HEK293 (cell line): Measurements from ENCODE around the gene NAT16.

Source experiments
- BCL11B ChIP-seq: fragments of 450-650 bp; formaldehyde crosslinking; IDR thresholded peaks from 2 replicates; pipeline ENCODE4 v1.5.1; 2016; ENCODE audit warnings: low read depth, missing biosample characterization, missing genetic modification characterization
- FEZF1 ChIP-seq: fragments of 450-650 bp; formaldehyde crosslinking; IDR thresholded peaks from 2 replicates; pipeline ENCODE4 v1.5.1; 2016; ENCODE audit warnings: missing biosample characterization, missing genetic modification characterization
- GLIS1 ChIP-seq: fragments of 450-650 bp; formaldehyde crosslinking; IDR thresholded peaks from 2 replicates; pipeline ENCODE4 v1.5.1; 2016; ENCODE audit warnings: missing biosample characterization, missing genetic modification characterization
- OVOL3 ChIP-seq: fragments of 450-650 bp; formaldehyde crosslinking; IDR thresholded peaks from 2 replicates; pipeline ENCODE4 v1.5.1; 2016; ENCODE audit warnings: missing biosample characterization, missing genetic modification characterization
- SP3 ChIP-seq: fragments of 450-650 bp; formaldehyde crosslinking; IDR thresholded peaks from 2 replicates; pipeline ENCODE4 v1.5.1; 2016; ENCODE audit warnings: missing biosample characterization, missing genetic modification characterization
- ZBTB8A ChIP-seq: fragments of 450-650 bp; formaldehyde crosslinking; IDR thresholded peaks from 2 replicates; pipeline ENCODE4 v1.5.1; 2016; ENCODE audit warnings: missing biosample characterization, missing genetic modification characterization
- ZNF138 ChIP-seq: fragments of 450-650 bp; formaldehyde crosslinking; IDR thresholded peaks from 2 replicates; pipeline ENCODE4 v1.5.1; 2016; ENCODE audit warnings: missing biosample characterization, missing genetic modification characterization, borderline replicate concordance
- ZNF266 ChIP-seq: fragments of 450-650 bp; formaldehyde crosslinking; IDR thresholded peaks from 2 replicates; pipeline ENCODE4 v1.5.1; 2016; ENCODE audit warnings: missing biosample characterization, missing genetic modification characterization, low read depth
- ZNF302 ChIP-seq: fragments of 450-650 bp; formaldehyde crosslinking; IDR thresholded peaks from 2 replicates; pipeline ENCODE4 v1.5.1; 2016; ENCODE audit warnings: missing biosample characterization, missing genetic modification characterization, low read depth
- ZNF37A ChIP-seq: fragments of 450-650 bp; IDR thresholded peaks from 2 replicates; pipeline ENCODE4 v1.5.1; 2018; ENCODE audit warnings: missing biosample characterization, missing genetic modification characterization
- ZNF514 ChIP-seq: fragments of 450-650 bp; formaldehyde crosslinking; IDR thresholded peaks from 2 replicates; pipeline ENCODE4 v1.5.1; 2016; ENCODE audit warnings: missing biosample characterization, missing genetic modification characterization
- ZNF544 ChIP-seq: fragments of 450-650 bp; formaldehyde crosslinking; IDR thresholded peaks from 2 replicates; pipeline ENCODE4 v1.5.0; 2017; ENCODE audit warnings: missing biosample characterization, missing genetic modification characterization
- ZNF610 ChIP-seq: fragments of 450-650 bp; formaldehyde crosslinking; IDR thresholded peaks from 2 replicates; pipeline ENCODE4 v1.5.1; 2016; ENCODE audit warnings: missing biosample characterization, missing genetic modification characterization, borderline replicate concordance
- ZNF621 ChIP-seq: fragments of 450-650 bp; formaldehyde crosslinking; IDR thresholded peaks from 2 replicates; pipeline ENCODE4 v1.5.1; 2017; ENCODE audit warnings: missing biosample characterization, missing genetic modification characterization
- ZNF664 ChIP-seq: fragments of 450-650 bp; formaldehyde crosslinking; IDR thresholded peaks from 2 replicates; pipeline ENCODE4 v1.5.1; 2016; ENCODE audit warnings: missing biosample characterization, missing genetic modification characterization
- ZNF777 ChIP-seq: fragments of 450-650 bp; formaldehyde crosslinking; IDR thresholded peaks from 2 replicates; pipeline ENCODE4 v1.5.1; 2017; ENCODE audit warnings: missing biosample characterization, missing genetic modification characterization, borderline replicate concordance
- ZNF843 ChIP-seq: fragments of 450-650 bp; formaldehyde crosslinking; IDR thresholded peaks from 2 replicates; pipeline ENCODE4 v1.5.1; 2016; ENCODE audit warnings: missing biosample characterization, missing genetic modification characterization
- TF ChIP-seq, protein P1 (sequence below): fragments of 450-650 bp; formaldehyde crosslinking; IDR thresholded peaks from 2 replicates; pipeline ENCODE4 v1.5.1; 2016; ENCODE audit warnings: missing biosample characterization, missing genetic modification characterization
- TF ChIP-seq, protein P2 (sequence below): fragments of 450-650 bp; formaldehyde crosslinking; IDR thresholded peaks from 2 replicates; pipeline ENCODE4 v1.5.1; 2016; ENCODE audit warnings: missing biosample characterization, missing genetic modification characterization
- TF ChIP-seq, protein P3 (sequence below): fragments of 450-650 bp; IDR thresholded peaks from 2 replicates; pipeline ENCODE4 v1.5.1; 2018; ENCODE audit warnings: missing biosample characterization, missing genetic modification characterization
- TF ChIP-seq, protein P4 (sequence below): fragments of 450-650 bp; formaldehyde crosslinking; IDR thresholded peaks from 2 replicates; pipeline ENCODE4 v1.5.1; 2016; ENCODE audit warnings: missing biosample characterization, missing genetic modification characterization
- TF ChIP-seq, protein P5 (sequence below): fragments of 450-650 bp; formaldehyde crosslinking; IDR thresholded peaks from 2 replicates; pipeline ENCODE4 v1.5.1; 2016; ENCODE audit warnings: missing biosample characterization, missing genetic modification characterization
- TF ChIP-seq, protein P6 (sequence below): fragments of 450-650 bp; formaldehyde crosslinking; IDR thresholded peaks from 2 replicates; pipeline ENCODE4 v1.5.1; 2016; ENCODE audit warnings: missing biosample characterization, missing genetic modification characterization
- TF ChIP-seq, protein P7 (sequence below): fragments of 450-650 bp; formaldehyde crosslinking; IDR thresholded peaks from 2 replicates; pipeline ENCODE4 v1.5.1; 2016; ENCODE audit warnings: missing biosample characterization, missing genetic modification characterization

NAT16 gene

DNA sequence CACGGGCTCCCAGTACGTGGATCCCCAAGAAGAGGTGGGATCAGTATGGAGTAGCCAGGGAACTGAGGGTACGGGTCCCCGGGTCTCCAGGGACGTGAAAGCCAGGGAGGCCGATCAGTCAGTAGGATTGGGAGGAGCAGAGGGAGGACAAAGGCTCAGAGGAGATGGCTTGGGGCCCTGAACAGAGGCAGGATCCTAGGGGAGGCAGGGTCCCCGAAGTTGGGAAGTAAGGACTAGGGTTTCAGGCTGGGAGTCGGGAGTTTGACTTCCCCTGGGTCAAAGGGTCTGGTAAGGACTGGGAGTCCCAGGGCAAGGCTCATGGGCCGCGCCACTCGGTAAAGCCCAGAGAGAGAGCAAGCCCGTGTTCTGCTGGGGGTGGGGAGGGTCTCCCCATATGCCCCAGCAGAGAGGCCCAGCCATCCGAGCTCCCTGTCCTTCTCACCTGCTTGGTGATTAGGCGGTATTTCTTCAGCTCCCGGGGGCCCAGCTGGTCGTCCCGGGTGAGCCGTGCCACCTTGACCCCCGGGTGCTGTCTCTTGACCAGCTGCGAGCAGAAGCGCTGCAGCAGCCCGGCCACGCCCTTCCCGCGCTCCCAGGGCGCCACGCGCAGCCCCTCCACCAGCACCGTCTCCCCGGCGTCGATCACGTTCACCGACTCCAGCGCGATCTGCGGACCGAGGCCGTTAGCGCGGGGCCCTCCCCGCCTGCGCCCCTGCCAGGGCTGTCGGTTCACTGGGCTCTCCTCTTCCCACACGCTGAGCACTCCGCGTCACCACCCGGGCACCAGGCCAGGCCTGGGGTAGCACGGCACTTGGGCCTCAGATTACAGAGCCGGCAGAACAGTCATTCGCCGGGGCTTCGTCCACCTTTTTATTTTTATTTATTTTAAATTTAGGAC lies 7.0 kb downstream of the NAT16 start (continued):
- TF ChIP-seq, protein P1, sequence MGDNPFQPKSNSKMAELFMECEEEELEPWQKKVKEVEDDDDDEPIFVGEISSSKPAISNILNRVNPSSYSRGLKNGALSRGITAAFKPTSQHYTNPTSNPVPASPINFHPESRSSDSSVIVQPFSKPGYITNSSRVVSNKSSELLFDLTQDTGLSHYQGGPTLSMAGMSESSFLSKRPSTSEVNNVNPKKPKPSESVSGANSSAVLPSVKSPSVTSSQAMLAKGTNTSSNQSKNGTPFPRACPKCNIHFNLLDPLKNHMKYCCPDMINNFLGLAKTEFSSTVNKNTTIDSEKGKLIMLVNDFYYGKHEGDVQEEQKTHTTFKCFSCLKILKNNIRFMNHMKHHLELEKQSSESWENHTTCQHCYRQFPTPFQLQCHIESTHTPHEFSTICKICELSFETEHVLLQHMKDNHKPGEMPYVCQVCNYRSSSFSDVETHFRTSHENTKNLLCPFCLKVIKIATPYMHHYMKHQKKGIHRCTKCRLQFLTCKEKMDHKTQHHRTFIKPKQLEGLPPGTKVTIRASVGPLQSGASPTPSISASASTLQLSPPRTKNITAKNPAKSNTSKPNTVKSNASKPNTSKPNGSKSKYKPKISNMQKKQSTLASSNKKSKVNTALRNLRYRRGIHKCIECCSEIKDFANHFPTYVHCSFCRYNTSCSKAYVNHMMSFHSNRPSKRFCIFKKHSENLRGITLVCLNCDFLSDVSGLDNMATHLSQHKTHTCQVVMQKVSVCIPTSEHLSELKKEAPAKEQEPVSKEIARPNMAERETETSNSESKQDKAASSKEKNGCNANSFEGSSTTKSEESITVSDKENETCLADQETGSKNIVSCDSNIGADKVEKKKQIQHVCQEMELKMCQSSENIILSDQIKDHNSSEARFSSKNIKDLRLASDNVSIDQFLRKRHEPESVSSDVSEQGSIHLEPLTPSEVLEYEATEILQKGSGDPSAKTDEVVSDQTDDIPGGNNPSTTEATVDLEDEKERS (tag by site-specific recombination), result no peak
- TF ChIP-seq, protein P2, sequence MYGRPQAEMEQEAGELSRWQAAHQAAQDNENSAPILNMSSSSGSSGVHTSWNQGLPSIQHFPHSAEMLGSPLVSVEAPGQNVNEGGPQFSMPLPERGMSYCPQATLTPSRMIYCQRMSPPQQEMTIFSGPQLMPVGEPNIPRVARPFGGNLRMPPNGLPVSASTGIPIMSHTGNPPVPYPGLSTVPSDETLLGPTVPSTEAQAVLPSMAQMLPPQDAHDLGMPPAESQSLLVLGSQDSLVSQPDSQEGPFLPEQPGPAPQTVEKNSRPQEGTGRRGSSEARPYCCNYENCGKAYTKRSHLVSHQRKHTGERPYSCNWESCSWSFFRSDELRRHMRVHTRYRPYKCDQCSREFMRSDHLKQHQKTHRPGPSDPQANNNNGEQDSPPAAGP (tag by site-specific recombination), result peak; percentile 50
- TF ChIP-seq ZBTB8A (peak; percentile 95), ZNF266 (tag by site-specific recombination) (no peak), ZNF843 (no peak), FEZF1 (tag by site-specific recombination) (no peak), ZNF514 (no peak), BCL11B (tag by site-specific recombination) (no peak), ZNF37A (no peak), ZNF544 (tag by site-specific recombination) (no peak), ZNF621 (no peak), GLIS1 (peak; percentile 98), ZNF138 (tag by site-specific recombination) (no peak), ZNF777 (tag by site-specific recombination) (no peak; the same call in none of the 2 replicates), SP3 (tag by site-specific recombination) (no peak), OVOL3 (tag by site-specific recombination) (no peak), ZNF664 (no peak), ZNF302 (no peak), ZNF610 (tag by site-specific recombination) (no peak)
- TF ChIP-seq, protein P3, sequence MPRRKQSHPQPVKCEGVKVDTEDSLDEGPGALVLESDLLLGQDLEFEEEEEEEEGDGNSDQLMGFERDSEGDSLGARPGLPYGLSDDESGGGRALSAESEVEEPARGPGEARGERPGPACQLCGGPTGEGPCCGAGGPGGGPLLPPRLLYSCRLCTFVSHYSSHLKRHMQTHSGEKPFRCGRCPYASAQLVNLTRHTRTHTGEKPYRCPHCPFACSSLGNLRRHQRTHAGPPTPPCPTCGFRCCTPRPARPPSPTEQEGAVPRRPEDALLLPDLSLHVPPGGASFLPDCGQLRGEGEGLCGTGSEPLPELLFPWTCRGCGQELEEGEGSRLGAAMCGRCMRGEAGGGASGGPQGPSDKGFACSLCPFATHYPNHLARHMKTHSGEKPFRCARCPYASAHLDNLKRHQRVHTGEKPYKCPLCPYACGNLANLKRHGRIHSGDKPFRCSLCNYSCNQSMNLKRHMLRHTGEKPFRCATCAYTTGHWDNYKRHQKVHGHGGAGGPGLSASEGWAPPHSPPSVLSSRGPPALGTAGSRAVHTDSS (tag by site-specific recombination), result no peak
- TF ChIP-seq, protein P4, sequence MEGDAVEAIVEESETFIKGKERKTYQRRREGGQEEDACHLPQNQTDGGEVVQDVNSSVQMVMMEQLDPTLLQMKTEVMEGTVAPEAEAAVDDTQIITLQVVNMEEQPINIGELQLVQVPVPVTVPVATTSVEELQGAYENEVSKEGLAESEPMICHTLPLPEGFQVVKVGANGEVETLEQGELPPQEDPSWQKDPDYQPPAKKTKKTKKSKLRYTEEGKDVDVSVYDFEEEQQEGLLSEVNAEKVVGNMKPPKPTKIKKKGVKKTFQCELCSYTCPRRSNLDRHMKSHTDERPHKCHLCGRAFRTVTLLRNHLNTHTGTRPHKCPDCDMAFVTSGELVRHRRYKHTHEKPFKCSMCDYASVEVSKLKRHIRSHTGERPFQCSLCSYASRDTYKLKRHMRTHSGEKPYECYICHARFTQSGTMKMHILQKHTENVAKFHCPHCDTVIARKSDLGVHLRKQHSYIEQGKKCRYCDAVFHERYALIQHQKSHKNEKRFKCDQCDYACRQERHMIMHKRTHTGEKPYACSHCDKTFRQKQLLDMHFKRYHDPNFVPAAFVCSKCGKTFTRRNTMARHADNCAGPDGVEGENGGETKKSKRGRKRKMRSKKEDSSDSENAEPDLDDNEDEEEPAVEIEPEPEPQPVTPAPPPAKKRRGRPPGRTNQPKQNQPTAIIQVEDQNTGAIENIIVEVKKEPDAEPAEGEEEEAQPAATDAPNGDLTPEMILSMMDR (tag by site-specific recombination), result no peak
- TF ChIP-seq, protein P5, sequence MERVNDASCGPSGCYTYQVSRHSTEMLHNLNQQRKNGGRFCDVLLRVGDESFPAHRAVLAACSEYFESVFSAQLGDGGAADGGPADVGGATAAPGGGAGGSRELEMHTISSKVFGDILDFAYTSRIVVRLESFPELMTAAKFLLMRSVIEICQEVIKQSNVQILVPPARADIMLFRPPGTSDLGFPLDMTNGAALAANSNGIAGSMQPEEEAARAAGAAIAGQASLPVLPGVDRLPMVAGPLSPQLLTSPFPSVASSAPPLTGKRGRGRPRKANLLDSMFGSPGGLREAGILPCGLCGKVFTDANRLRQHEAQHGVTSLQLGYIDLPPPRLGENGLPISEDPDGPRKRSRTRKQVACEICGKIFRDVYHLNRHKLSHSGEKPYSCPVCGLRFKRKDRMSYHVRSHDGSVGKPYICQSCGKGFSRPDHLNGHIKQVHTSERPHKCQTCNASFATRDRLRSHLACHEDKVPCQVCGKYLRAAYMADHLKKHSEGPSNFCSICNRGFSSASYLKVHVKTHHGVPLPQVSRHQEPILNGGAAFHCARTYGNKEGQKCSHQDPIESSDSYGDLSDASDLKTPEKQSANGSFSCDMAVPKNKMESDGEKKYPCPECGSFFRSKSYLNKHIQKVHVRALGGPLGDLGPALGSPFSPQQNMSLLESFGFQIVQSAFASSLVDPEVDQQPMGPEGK (tag by site-specific recombination), result peak; percentile 97
- TF ChIP-seq, protein P6, sequence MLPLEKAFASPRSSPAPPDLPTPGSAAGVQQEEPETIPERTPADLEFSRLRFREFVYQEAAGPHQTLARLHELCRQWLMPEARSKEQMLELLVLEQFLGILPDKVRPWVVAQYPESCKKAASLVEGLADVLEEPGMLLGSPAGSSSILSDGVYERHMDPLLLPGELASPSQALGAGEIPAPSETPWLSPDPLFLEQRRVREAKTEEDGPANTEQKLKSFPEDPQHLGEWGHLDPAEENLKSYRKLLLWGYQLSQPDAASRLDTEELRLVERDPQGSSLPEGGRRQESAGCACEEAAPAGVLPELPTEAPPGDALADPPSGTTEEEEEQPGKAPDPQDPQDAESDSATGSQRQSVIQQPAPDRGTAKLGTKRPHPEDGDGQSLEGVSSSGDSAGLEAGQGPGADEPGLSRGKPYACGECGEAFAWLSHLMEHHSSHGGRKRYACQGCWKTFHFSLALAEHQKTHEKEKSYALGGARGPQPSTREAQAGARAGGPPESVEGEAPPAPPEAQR, result no peak
- TF ChIP-seq, protein P7, sequence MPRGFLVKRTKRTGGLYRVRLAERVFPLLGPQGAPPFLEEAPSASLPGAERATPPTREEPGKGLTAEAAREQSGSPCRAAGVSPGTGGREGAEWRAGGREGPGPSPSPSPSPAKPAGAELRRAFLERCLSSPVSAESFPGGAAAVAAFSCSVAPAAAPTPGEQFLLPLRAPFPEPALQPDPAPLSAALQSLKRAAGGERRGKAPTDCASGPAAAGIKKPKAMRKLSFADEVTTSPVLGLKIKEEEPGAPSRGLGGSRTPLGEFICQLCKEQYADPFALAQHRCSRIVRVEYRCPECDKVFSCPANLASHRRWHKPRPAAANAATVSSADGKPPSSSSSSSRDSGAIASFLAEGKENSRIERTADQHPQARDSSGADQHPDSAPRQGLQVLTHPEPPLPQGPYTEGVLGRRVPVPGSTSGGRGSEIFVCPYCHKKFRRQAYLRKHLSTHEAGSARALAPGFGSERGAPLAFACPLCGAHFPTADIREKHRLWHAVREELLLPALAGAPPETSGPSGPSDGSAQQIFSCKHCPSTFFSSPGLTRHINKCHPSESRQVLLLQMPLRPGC (tag by site-specific recombination), result no peak
